Mononuclear cell (primary cell): Measurements from ENCODE around the gene GPD1. TPM values are rescaled to one million over a fixed set of nuclear protein-coding genes. Genes with fewer than 3 reads are reported as not detected.

Experiments
- H3K27me3 ChIP-seq: 2 replicates; pipeline ENCODE4 v1.6.0; 2011; ENCODE audit warnings: low read length, control low read depth; ENCODE audit not compliant: insufficient read depth
- H3K4me1 ChIP-seq: 2 replicates; pipeline ENCODE4 v1.5.1; 2011; ENCODE audit warnings: mild to moderate bottlenecking, low read length, control low read depth; ENCODE audit not compliant: insufficient read depth
- H3K4me3 ChIP-seq: 2 replicates; pipeline ENCODE4 v1.5.1; 2011; ENCODE audit warnings: mild to moderate bottlenecking, low read length, moderate library complexity
- H3K9me3 ChIP-seq: 2 replicates; pipeline ENCODE4 v1.5.1; 2011; ENCODE audit warnings: low read depth, mild to moderate bottlenecking, control low read depth, low read length
- total RNA-seq: library from RNA; depleted of rRNA; stranded (reverse); fragments of >200 nt; gene quantifications from one replicate; pipeline ENCODE4 v1.2.3, GENCODE V29; 2012

GPD1 gene
- total RNA-seq, 1 donor = 0.21 TPM

DNA sequence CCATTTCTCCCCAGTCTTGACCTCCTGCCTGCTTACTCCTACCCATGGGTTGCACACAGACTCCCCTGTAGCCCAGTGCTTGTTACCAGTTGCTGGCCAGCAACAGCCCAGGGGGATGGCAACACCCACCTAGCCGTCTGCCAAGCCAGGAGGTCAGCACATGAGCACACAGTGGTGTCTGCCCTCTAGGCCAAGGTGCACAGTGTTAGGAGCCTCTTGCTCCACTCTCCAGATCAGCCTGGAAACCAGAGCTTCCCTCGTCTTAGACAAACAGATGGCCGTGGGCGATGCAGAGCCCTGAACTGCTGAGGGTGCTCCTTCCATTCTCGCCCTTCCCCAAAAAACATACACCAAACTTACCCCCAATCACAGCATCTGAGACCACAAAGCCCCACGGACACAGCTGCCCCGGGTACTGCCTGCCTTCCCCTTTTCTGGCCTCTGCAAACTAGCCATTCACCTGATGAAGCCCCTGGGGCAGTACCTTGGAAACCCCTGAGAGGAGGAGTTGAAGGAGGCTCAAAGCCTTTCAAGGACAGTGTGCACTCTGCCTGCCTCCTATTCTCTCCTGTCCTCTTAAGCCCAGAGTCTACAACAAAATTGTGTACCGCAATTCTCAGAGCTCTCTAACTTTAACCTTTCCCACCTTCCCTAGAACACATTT lies 1.0 kb upstream of the GPD1 start:
- no peak overlapping the region for H3K4me3 ChIP-seq
- H3K4me1 ChIP-seq = no peaks in the 10 kb centered on the region
- H3K9me3 ChIP-seq = no peaks in the 10 kb centered on the region
- H3K27me3 ChIP-seq = no peaks in the 10 kb centered on the region

DNA sequence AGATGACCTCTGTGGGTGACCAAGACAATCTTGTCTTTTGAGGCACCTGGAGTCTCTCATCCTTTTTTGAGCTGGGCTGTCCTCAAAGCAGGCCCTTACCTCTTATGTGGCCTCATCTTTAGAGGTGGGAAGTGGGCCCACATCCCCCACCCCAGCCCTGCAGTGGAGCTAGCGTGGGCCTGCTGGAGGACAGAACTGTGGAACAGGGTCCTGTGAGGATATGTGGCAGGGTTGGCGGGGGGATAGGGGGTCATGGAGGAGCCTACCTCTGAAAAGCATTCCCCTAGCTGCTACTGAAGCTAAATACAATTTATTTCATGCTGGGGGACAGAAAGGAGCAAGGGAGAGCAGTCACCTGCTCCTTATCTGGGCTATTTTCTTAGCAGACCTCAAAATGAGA lies 457 bp upstream of the GPD1 start:
- H3K9me3 ChIP-seq = no peaks in the 10 kb centered on the region
- H3K4me1 ChIP-seq = no peaks in the 10 kb centered on the region
- no peaks in the 10 kb centered on the region for H3K27me3 ChIP-seq
- H3K4me3 ChIP-seq = no peak overlapping the region

DNA sequence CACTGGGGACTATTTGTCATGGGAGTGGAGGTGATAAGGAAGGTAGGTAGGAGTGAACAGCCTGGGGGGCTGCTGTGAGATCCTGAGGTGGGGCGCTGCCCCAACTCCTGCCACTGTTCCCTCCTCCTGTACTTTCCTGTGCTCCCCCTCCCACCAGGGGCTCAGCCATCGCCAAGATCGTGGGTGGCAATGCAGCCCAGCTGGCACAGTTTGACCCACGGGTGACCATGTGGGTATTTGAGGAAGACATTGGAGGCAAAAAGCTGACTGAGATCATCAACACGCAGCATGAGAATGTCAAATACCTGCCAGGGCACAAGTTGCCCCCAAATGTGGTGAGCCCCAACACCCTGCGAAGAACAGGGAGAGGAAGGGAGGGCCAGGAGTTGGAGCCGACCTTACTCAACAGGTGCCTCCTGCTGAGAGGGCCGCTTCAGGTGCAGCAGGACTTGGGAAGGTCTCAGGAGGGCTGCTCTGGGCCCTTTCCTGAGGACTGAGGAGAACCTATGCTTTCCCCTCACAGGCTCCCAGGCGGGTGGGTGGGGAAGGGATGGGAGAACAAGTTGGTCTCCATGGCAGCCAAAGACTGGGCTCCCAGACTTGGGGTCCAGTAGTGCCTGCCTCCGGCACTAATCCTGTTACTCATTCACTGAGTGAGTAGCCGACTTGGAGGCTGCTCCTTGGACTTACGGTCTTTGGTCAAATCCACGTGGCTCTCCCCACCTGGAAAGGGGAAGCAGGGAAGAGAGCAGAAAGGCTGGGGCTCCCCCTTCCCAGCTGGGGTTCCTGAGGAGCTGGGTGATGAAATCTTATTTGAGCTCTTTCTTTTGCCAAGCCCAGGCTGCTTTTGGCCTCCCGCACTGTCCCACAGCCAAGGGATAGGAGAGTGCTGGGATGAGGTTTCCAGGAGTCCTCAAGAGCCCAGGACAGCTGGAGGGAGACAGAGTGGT lies 884 bp downstream of the GPD1 start:
- Histone ChIP-seq H3K9me3 (no peaks in the 10 kb centered on the region), H3K4me1 (peaks cover 2% of the 10 kb centered on the region), H3K27me3 (no peaks in the 10 kb centered on the region)

DNA sequence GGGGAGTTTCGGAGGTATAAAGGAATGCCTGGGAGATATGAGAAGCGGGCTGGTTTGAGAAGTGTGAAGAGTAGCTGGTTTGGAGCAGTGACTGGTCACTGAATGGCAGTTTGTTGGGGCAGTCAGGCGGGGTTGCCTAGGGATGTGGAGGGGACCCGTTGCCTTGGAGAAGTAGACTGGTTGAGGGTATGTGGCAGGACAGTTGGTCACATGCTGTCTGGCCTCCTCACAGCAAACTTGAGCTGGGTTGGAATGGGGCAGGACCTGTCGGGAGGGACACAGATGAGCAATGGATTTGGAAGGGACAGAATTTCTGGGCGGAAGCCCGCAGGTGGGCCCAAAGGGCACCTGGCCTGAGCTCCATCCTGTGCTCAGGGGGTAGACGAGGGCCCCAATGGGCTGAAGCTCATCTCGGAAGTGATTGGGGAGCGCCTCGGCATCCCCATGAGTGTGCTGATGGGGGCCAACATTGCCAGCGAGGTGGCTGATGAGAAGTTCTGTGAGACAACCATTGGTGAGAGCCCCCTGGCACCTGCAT lies 2.2 kb downstream of the GPD1 start:
- Histone ChIP-seq H3K27me3 (no peaks in the 10 kb centered on the region), H3K4me3 (no peak overlapping the region), H3K4me1 (peaks cover 14% of the 10 kb centered on the region), H3K9me3 (no peaks in the 10 kb centered on the region)

More for the DNA sequence above, 884 bp downstream of the GPD1 start:
- H3K4me3 ChIP-seq = no peak overlapping the region

DNA sequence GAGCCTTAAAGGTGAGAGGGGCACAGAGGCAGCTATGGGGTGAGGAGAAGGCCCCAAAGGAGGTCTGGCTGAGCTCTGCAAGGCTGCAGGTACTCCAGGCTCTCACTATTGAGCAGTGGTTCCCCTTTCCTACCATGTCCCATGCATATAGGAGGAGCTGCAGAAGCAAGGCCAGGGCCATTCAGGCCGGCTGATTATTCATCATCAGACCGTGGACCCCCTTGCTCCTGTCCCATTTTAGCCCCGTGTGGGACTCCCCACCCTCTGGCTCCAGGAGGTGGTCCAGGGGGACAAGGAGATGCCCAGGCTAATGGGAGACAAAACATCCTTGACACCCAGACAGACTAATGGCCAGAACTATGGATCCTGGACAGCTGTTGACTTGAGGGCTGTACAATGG lies 3.1 kb downstream of the GPD1 start:
- H3K4me3 ChIP-seq = no peak overlapping the region
- H3K4me1 ChIP-seq = peaks cover 17% of the 10 kb centered on the region
- H3K27me3 ChIP-seq = no peaks in the 10 kb centered on the region
- no peaks in the 10 kb centered on the region for H3K9me3 ChIP-seq

DNA sequence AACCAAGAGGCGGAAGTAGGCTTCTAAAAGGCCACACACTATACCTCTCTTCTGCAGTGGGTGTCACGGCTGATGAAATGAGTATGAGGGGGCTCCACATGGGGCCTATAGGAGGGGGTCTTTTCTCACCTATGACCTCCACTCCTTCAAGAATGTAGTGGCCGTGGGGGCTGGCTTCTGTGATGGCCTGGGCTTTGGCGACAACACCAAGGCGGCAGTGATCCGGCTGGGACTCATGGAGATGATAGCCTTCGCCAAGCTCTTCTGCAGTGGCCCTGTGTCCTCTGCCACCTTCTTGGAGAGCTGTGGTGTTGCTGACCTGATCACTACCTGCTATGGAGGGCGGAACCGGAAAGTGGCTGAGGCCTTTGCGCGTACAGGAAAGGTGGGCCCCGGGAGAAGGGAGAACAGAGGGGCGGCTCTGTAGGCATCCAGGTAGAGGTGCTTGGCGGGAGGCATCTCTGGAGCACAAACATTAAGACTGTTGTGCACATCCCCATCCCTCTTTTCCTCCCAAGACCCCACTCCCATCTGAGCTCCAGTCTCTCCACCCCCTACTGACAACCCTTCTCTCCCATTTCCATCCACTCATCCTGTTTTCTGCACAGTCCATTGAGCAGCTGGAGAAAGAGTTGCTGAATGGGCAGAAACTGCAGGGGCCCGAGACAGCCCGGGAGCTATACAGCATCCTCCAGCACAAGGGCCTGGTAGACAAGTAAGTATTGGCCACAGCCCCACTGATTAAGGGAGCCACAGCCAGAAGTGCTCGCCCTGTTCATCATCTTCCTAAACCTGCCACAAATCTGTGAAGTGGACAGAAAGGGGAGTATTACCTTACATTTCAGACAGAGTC lies 3.8 kb downstream of the GPD1 start:
- peaks cover 17% of the 10 kb centered on the region for H3K4me1 ChIP-seq
- H3K27me3 ChIP-seq = no peaks in the 10 kb centered on the region
- no peak overlapping the region for H3K4me3 ChIP-seq
- H3K9me3 ChIP-seq = no peaks in the 10 kb centered on the region

DNA sequence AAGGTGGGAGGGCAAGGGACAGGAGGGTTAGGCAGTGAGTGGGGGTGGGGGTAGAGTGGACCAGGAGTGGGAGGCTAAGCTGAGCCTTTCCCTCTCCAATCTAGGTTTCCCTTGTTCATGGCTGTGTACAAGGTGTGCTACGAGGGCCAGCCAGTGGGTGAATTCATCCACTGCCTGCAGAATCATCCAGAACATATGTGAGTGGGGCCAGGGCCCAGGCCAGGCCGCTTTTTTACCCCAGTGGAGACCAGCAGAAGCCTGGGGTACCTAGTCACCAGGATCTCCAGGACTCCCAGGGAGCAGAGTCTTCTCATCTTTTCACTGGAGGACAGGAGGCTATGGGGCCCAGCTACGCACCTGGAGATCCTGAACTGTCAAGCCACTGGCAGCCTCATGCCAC lies 5.5 kb downstream of the GPD1 start:
- Histone ChIP-seq H3K4me1 (peaks cover 33% of the 10 kb centered on the region), H3K4me3 (no peak overlapping the region)

DNA sequence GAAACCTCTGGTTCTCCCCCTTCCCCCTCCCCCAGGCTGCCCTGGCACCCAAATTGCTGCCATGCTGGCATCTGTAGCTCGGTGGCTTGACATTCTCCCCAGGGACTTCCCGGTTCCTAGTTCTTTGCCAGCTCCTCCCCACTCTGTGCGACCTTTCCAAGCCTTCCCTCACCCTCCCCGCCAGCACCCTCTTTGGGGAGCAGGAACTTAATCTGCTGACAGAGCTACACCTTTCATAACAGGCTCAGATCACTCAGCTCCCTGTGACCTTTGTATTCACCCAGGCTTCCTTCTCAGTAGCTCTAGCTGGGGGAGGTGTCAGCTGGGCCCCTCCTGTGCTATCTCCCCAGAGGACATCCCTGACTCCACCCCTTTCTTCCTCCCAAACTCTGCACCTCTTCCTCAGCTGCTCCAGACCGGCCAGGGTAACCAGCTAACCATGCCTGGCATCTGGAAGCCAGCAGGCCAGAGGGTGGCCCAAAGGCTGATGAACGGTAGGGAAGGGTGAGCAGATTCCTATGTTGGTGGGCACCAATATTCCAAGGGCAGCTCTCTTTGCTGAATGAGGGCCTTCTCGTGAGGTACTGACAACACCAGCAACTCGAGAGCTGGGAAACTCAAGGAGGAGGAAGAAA lies 6.4 kb downstream of the GPD1 start:
- Histone ChIP-seq H3K9me3 (no peaks in the 10 kb centered on the region), H3K27me3 (no peaks in the 10 kb centered on the region), H3K4me3 (no peak overlapping the region), H3K4me1 (peaks cover 36% of the 10 kb centered on the region)

More for the DNA sequence above, 5.5 kb downstream of the GPD1 start:
- no peaks in the 10 kb centered on the region for H3K9me3 ChIP-seq
- H3K27me3 ChIP-seq = no peaks in the 10 kb centered on the region

DNA sequence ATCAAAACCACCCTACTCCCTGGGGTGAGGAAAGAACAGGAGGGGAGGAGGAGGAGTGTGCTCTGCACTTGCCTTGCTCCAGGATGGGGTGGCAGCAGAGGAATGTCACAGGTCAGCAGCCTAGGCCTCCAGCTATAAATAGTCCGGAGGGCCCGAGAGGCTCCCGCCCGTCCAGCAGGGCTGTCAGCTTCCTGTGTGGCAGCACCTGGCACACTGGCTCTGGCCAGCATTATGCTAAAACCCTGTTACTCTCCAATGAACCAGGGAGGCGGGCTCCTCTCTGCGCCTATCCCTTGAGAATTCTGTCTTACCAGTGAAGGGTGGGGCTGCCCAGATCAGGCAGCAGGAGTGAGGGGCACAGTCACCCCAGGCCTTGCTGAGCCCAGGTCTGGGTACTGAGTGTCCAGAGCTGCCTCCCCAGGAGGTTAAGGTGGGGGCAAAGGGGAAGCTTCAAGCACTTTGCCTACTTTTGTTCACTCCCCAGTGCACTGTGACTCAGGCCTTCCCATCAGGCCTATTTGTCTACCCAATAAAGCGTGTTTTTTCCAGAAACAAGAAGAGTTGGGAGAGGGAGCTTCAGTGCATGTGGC lies 7.0 kb downstream of the GPD1 start:
- no peak overlapping the region for H3K4me3 ChIP-seq
- H3K9me3 ChIP-seq = no peaks in the 10 kb centered on the region
- peaks cover 36% of the 10 kb centered on the region for H3K4me1 ChIP-seq
- H3K27me3 ChIP-seq = no peaks in the 10 kb centered on the region

DNA sequence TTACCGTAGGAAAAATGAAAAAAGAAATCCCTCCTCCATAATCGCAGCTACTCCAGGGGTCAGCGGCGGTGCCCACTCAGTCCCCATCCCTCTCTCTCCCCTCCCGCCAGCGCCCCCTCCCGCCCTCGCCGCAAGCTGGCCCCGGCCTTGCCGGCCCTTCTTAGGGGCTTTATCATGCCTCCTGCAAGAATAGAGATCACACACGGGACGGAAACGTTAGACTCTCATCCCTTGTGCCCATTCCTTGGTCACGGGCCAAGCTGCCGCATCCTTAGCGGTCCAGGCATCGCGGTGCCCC lies 7.5 kb downstream of the GPD1 start:
- H3K4me1 ChIP-seq = peaks cover 36% of the 10 kb centered on the region
- H3K9me3 ChIP-seq = no peaks in the 10 kb centered on the region
- H3K4me3 ChIP-seq = no peak overlapping the region
- no peaks in the 10 kb centered on the region for H3K27me3 ChIP-seq

DNA sequence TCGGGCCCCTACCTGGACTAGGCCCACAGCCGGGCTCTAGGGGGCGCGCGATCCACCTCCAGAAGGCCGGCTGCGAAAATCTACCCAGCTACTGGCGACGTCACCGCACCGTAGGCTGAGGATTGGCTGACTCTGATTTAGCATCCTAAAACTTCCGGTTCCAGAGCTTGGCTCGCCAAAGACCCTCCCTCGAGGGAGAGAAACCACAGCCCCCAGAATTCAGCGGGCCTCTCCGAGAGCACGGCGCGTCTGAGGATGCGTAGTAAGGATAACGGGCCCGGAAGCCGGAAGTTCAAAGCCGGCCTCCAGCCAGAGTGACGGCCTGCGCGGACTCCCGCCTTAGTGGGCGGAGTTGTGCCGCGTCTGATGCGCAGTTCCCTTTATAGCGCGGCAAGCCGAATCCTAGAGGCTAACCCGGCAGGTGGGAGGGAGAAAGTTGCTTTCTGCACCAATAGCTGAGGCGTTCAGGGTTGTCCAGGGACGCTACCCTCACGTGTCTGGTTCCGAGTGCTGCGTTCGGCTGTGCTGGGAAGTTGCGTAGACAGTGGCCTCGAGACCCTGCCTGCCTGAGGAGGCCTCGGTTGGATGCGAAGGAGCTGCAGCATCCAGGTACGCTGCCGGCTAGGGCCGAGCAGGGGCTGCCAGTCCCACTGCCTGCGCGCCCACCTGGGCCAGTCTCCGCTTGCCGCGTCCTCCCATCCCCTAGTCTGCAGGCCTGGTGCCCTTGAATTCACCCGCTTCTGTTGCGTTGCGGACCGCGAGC lies 8.1 kb downstream of the GPD1 start, which contains the start of gene COX14:
Gene COX14 (plus strand): TSS at position 544 of the 763 bp plus-strand sequence. CDS start 7,808 bp downstream, outside the sequence.
- H3K4me3 ChIP-seq = peak within 1 kb of the TSS; percentile 98
- peaks cover 36% of the 10 kb centered on the region for H3K4me1 ChIP-seq

DNA sequence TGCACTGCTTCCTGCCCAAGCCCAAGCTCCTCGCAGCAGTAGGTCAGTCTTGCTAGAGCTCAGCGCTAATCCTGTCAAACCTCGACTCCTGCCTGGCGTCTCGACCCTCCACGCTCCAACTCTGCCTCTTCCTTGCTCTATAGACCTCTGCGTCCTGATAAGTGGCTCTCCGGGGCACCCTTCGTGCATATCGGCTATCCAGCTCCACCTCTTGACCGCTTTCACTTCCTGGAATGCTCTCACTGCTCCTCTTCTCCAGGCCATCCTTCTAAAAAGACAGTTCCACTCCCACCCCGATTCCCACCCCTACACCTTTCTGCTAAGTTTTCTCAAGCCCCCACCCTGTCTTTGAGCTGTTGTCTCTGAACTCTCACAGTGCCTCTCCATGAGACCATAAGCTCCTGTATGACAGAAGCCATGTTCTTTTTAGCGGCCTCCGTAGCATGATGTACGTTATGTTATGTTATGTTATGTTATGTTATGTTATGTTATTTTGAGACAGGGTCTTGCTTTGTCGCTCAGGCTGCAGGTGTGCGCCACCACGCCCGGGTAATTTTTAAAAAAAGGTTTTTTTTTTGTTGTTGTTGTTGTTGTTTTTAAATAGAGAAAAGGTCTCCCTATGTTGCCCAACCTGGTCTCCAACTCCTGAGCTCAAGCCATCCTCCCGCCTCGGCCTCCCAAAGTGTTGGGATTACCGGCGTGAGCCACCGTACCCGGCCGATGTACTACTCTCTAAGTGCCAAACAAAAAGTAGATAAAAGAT lies 8.8 kb downstream of the GPD1 start:
- Histone ChIP-seq H3K4me3 (peak overlapping the region; percentile 98), H3K4me1 (peaks cover 36% of the 10 kb centered on the region), H3K9me3 (no peaks in the 10 kb centered on the region), H3K27me3 (no peaks in the 10 kb centered on the region)

More for the DNA sequence above, 8.1 kb downstream of the GPD1 start, which contains the start of gene COX14:
- Histone ChIP-seq H3K27me3 (no peaks in the 10 kb centered on the region), H3K9me3 (no peaks in the 10 kb centered on the region)

DNA sequence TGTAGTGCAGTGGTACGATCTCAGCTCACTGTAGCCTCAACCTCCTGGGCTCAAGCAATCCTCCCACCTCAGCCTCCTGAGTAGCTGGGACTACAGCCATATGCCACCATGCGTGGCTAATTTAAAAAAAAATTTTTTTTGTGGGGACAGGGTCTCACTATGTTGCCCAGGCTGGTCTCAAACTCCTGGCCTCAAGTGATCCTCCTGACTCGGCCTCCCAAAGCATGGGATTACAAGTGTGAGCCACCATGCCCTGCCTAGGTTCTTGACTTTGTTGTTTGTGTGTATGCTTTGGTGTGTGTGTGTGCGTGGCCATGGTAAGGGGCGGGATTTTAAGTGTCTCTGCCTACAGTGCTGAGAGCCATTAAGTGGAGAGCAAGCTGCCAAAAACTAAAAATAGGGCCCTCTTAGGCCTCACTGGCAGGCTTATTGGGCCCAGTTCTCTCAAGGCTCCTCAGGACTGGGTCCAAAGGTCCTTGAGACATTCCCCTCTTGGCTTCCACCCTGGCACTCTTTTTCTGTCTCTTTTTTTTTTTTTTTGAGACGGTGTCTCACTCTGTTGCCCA lies 13.3 kb downstream of the GPD1 start:
- no peaks in the 10 kb centered on the region for H3K27me3 ChIP-seq
- peaks cover 22% of the 10 kb centered on the region for H3K4me1 ChIP-seq
- H3K9me3 ChIP-seq = no peaks in the 10 kb centered on the region
- H3K4me3 ChIP-seq = no peak overlapping the region
